HCT116 (cell line): ENCODE data around the gene CORO7. TPM values are rescaled to one million over a fixed set of nuclear protein-coding genes. Genes with fewer than 3 reads are reported as not detected.

Experiments
- ATAC-seq: fragments of 200-7000 bp; cut with Tn5 transposase; 2 replicates; pipeline ENCODE4 v1.9.1; 2020; ENCODE audit warnings: mild to moderate bottlenecking, moderate library complexity
- BruUV-seq: library from RNA; stranded (reverse); fragments of 400-500 nt; replicated peaks from 2 replicates; lab custom pipeline; 2021; lab: Mats Ljungman, UMichigan
- CTCF ChIA-PET: fragments of 300-600 bp; sonication (Branson Sonifier 250); formaldehyde crosslinking; loops from one replicate; lab custom pipeline; 2021; ENCODE audit warnings: antibody characterized with exemption; lab: Charles Lee
- POLR2A ChIA-PET: fragments of 300-600, 350-600 bp; sonication (Branson Sonifier 250); formaldehyde crosslinking; loops from one replicate; lab custom pipeline; 2021; ENCODE audit warnings: antibody characterized with exemption; lab: Charles Lee
- RAD21 ChIA-PET, 2 experiments: fragments of 300-600 bp; sonication (Branson Sonifier 250); formaldehyde crosslinking; loops; one replicate each; lab custom pipeline; 2023; ENCODE audit warnings: low total read pairs in 2 of 2; ENCODE audit not compliant: uncharacterized antibody in 2 of 2, unreplicated experiment in 2 of 2, low non-redundant PET in 1 of 2; lab: Charles Lee
- DNase-seq: peaks from one replicate; pipeline ENCODE4 v3.0.0-alpha.2; 2010; ENCODE audit warnings: low read depth, low spot score
- H2AFZ ChIP-seq: fragments of 200-600 bp; shearing (Covaris generic), sonication (generic); 2 replicates; pipeline ENCODE4 v1.6.1; 2017; ENCODE audit warnings: low read depth, mixed run types, mixed read lengths, antibody characterized with exemption, low read length; ENCODE audit not compliant: poor library complexity, severe bottlenecking
- H3K27ac ChIP-seq: 2 replicates; pipeline ENCODE4 v1.5.1; 2012; ENCODE audit warnings: low read depth, low read length
- H3K27me3 ChIP-seq: fragments of 200-600 bp; sonication (generic); 2 replicates; pipeline ENCODE4 v1.6.1; 2016; ENCODE audit warnings: mixed run types, low read length, mixed read lengths; ENCODE audit not compliant: insufficient read depth
- H3K36me3 ChIP-seq, 2 experiments: fragments of 200-500 bp in 1 of 2; fragments of 200-600 bp in 1 of 2; sonication (Bioruptor generic) in 1 of 2; sonication (generic) in 1 of 2; 2 replicates each; pipeline versions ENCODE4 v1.5.1 to v1.6.1; 2014 to 2016; ENCODE audit warnings: low read length in 2 of 2, inconsistent platforms in 1 of 2, mixed read lengths in 1 of 2, mixed run types in 1 of 2; ENCODE audit not compliant: insufficient read depth in 2 of 2, control insufficient read depth in 1 of 2
- H3K4me1 ChIP-seq, 2 experiments: fragments of 200-600 bp in 1 of 2; sonication (generic) in 1 of 2; 2 replicates each; pipeline versions ENCODE4 v1.5.1 to v1.6.1; 2012 to 2017; ENCODE audit warnings: low read length in 2 of 2, inconsistent platforms in 1 of 2, mild to moderate bottlenecking in 1 of 2, mixed read lengths in 1 of 2, mixed run types in 1 of 2, moderate library complexity in 1 of 2; ENCODE audit not compliant: insufficient read depth in 2 of 2, control insufficient read depth in 1 of 2
- H3K4me2 ChIP-seq: fragments of 200-600 bp; sonication (generic); 2 replicates; pipeline ENCODE4 v1.6.1; 2017; ENCODE audit warnings: mixed run types, low read length, mixed read lengths
- H3K4me3 ChIP-seq, 2 experiments: fragments of 200-600 bp in 1 of 2; sonication (generic) in 1 of 2; replicated peaks in 1 of 2; 2 replicates each; pipeline ENCODE4 v1.5.1; 2011 to 2016; ENCODE audit warnings: low read length in 2 of 2, control low read depth in 1 of 2, low read depth in 1 of 2, mild to moderate bottlenecking in 1 of 2, mixed read lengths in 1 of 2, mixed run types in 1 of 2
- H3K79me2 ChIP-seq: fragments of 200-600 bp; sonication (generic); 2 replicates; pipeline ENCODE4 v1.6.1; 2017; ENCODE audit warnings: mild to moderate bottlenecking, mixed run types, low read length, moderate library complexity, mixed read lengths; ENCODE audit not compliant: insufficient read depth
- H3K9ac ChIP-seq: fragments of 200-600 bp; sonication (generic); 2 replicates; pipeline ENCODE4 v1.6.1; 2016; ENCODE audit warnings: low read length, mixed read lengths
- H3K9me2 ChIP-seq: fragments of 200-600 bp; sonication (generic), shearing (Covaris generic); 2 replicates; pipeline ENCODE4 v1.6.1; 2017; ENCODE audit warnings: mixed run types, mild to moderate bottlenecking, moderate library complexity; ENCODE audit not compliant: insufficient read depth
- H3K9me3 ChIP-seq, 2 experiments: fragments of 200-500 bp in 1 of 2; fragments of 200-600 bp in 1 of 2; sonication (Bioruptor generic) in 1 of 2; sonication (generic) in 1 of 2; 2 replicates each; pipeline ENCODE4 v1.6.1; 2014 to 2017; ENCODE audit warnings: low read length in 2 of 2, mixed read lengths in 2 of 2, inconsistent platforms in 1 of 2, low read depth in 1 of 2, mild to moderate bottlenecking in 1 of 2, mixed run types in 1 of 2, moderate library complexity in 1 of 2; ENCODE audit not compliant: control insufficient read depth in 1 of 2, insufficient read depth in 1 of 2
- H4K20me1 ChIP-seq: fragments of 200-600 bp; sonication (generic), shearing (Covaris generic); 2 replicates; pipeline ENCODE4 v1.6.1; 2017; ENCODE audit warnings: mixed run types, mild to moderate bottlenecking, moderate library complexity; ENCODE audit not compliant: insufficient read depth
- CEBPB ChIP-seq: IDR thresholded peaks from 2 replicates; pipeline ENCODE4 v1.6.1; 2012; ENCODE audit warnings: low read depth
- EGR1 ChIP-seq: IDR thresholded peaks from 2 replicates; pipeline ENCODE4 v1.6.1; 2012; ENCODE audit warnings: low read depth
- ELF1 ChIP-seq: IDR thresholded peaks from 2 replicates; pipeline ENCODE4 v1.6.1; 2012; ENCODE audit warnings: low read depth, borderline replicate concordance
- EZH2phosphoT487 ChIP-seq: fragments of 200-600 bp; IDR thresholded peaks from 2 replicates; pipeline ENCODE4 v1.6.1; 2018; ENCODE audit warnings: antibody characterized with exemption, borderline replicate concordance
- FOSL1 ChIP-seq: IDR thresholded peaks from 2 replicates; pipeline ENCODE4 v1.6.1; 2012; ENCODE audit warnings: low read depth
- JUND ChIP-seq: IDR thresholded peaks from 2 replicates; pipeline ENCODE4 v1.6.1; 2012
- POLR2A ChIP-seq: IDR thresholded peaks from 2 replicates; pipeline ENCODE4 v1.7.0; 2011; ENCODE audit warnings: borderline replicate concordance; ENCODE audit not compliant: insufficient read depth, insufficient read length; ENCODE audit errors: extremely low read depth
- SIN3A ChIP-seq: IDR thresholded peaks from 2 replicates; pipeline ENCODE4 v1.6.1; 2012; ENCODE audit warnings: low read depth
- TCF7L2 ChIP-seq: IDR thresholded peaks from 2 replicates; pipeline ENCODE4 v1.7.0; 2011; ENCODE audit warnings: borderline replicate concordance, inconsistent platforms; ENCODE audit not compliant: insufficient read depth, insufficient read length; ENCODE audit errors: extremely low read depth
- YY1 ChIP-seq: IDR thresholded peaks from 2 replicates; pipeline ENCODE4 v1.6.1; 2011; ENCODE audit warnings: low read length, low read depth, moderate library complexity, mild to moderate bottlenecking; ENCODE audit not compliant: insufficient replicate concordance; ENCODE audit errors: extremely low read depth
- ZBTB33 ChIP-seq: IDR thresholded peaks from 2 replicates; pipeline ENCODE4 v1.6.1; 2011; ENCODE audit warnings: mild to moderate bottlenecking, low read length, moderate library complexity; ENCODE audit not compliant: insufficient replicate concordance; ENCODE audit errors: extremely low read depth
- ZFX ChIP-seq: fragments of 450-650 bp; IDR thresholded peaks from 2 replicates; pipeline ENCODE4 v1.6.1; 2017
- ZNF274 ChIP-seq: fragments of 200-500 bp; sonication (Bioruptor generic); IDR thresholded peaks from 2 replicates; pipeline ENCODE4 v1.6.1; 2014; ENCODE audit warnings: mild to moderate bottlenecking, low read depth, low read length, inconsistent platforms
- intact Hi-C: fragments of 100-400 bp; cut with micrococcal nuclease; formaldehyde crosslinking; loops from 2 replicates; pipeline ENCODE4 v1.10.0; 2022
- total RNA-seq: library from RNA; stranded (reverse); gene quantifications from one replicate; pipeline ENCODE4 v1.2.1, GENCODE V29; 2021; ENCODE audit not compliant: unreplicated experiment
- TF ChIP-seq, protein P1 (sequence below): IDR thresholded peaks from 2 replicates; pipeline ENCODE4 v1.6.1; 2012
- TF ChIP-seq, protein P2 (sequence below), 3 experiments: fragments of 200-600 bp in 1 of 3; sonication (generic) in 1 of 3; IDR thresholded peaks in 2 of 3; conservative IDR thresholded peaks in 1 of 3; 2 replicates each; pipeline ENCODE4 v1.5.1; 2012 to 2017; ENCODE audit warnings: low read depth in 2 of 3, low read length in 2 of 3, antibody characterized with exemption in 1 of 3, borderline replicate concordance in 1 of 3, control low read depth in 1 of 3, mild to moderate bottlenecking in 1 of 3, mixed read lengths in 1 of 3, mixed run types in 1 of 3, moderate library complexity in 1 of 3; ENCODE audit not compliant: insufficient read depth in 1 of 3

CORO7 gene
- total RNA-seq, 1 experiment from 2014 or later = 21.3 TPM

DNA sequence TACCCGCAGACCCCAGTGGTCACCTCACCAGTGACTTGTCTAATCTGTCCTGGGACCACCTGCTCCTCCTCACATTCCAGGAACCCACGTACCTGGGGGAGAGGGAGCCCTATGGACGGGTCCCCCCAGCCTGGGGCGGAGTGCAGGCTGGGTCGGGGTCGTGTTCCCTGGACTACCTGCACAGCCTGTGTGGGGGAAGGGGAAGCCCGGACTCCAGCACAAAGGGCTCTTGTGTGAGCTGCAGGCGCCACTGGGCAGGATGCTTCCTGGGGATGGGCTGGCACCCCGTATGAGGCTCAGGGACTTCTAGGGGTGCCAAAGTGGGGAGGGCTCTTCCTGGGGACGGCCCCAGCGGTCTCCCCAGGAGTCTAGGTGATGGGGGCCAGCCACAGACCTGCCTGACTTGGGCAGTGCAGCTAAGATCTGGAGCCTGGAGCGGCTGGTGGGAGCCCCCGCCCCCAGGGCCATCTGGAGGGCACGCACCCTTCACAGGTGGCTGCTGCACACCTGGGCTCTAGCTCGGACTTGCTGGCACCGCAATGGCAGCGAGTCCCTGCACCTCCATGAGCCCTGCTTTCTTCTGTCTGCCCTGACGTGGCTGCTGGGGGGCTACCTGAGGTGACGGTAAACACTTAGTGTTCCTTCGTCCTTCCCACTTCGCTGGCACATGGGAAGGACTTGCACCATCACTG lies 37.3 kb downstream of the CORO7 start:
- no peaks in the 10 kb centered on the region for H3K36me3 ChIP-seq
- DNase-seq (no peak), ATAC-seq (no peak)
- POLR2A ChIA-PET = no interaction called here
- H3K9me2 ChIP-seq = no peaks in the 10 kb centered on the region
- RAD21 ChIA-PET = no interaction called here
- TF ChIP-seq YY1 = no peak
- no peak for TF ChIP-seq ELF1
- no peak for TF ChIP-seq JUND
- no peak for TF ChIP-seq CEBPB
- TF ChIP-seq POLR2A = no peak
- TF ChIP-seq ZNF274 = no peak
- no peak for TF ChIP-seq ZFX
- no peak for TF ChIP-seq FOSL1
- no peak for TF ChIP-seq EGR1
- TF ChIP-seq SIN3A = no peak
- no peaks in the 10 kb centered on the region for H3K9me3 ChIP-seq
- intact Hi-C loops = no loop called here
- H3K4me3 ChIP-seq = no peak overlapping the region
- H3K79me2 ChIP-seq = peaks cover 9% of the 10 kb centered on the region; the same call in 1 of the 2 replicates
- no peak overlapping the region for H3K27ac ChIP-seq
- H2AFZ ChIP-seq = no peak overlapping the region
- no peaks in the 10 kb centered on the region for H3K27me3 ChIP-seq
- no TSS peak for BruUV-seq
- H3K4me1 ChIP-seq = peaks cover 15 to 39% of the 10 kb centered on the region in 2 experiments
- H3K4me2 ChIP-seq = no peak overlapping the region
- CTCF ChIA-PET = no interaction called here
- H3K9ac ChIP-seq = no peak overlapping the region
- no peaks in the 10 kb centered on the region for H4K20me1 ChIP-seq

DNA sequence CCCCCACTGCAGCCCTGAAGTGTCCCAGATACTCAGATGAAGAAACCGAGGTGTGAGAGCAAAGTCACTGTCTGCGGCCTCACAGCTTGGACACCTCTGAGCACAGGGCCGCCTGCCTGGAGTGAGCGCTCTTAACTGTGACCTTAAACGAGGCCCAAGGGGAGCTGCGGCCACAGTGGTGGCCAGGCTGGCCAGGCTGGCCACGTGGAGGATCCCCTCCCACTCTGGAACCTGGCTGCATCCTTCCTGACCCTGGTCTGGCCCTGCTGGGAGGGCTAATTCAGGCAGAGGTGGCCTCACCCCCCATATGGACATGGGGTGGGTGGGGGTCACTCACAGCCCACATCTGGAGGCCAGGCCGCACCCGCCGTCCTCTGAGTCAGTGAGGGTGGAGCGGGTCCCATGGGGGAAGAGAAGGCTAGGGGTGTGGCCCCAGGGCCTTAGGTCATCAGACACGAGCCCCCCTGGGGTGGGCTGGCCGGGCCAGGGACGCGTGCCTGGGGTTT lies 38.2 kb downstream of the CORO7 start:
- no peak for DNase-seq
- peaks cover 22 to 48% of the 10 kb centered on the region in 2 experiments for H3K4me1 ChIP-seq
- H4K20me1 ChIP-seq = no peaks in the 10 kb centered on the region
- TF ChIP-seq ELF1 (no peak), FOSL1 (no peak), POLR2A (no peak), ZNF274 (no peak), CEBPB (no peak), YY1 (no peak), EZH2phosphoT487 (no peak), TCF7L2 (no peak), ZBTB33 (no peak), SIN3A (no peak)
- TF ChIP-seq, protein P1, sequence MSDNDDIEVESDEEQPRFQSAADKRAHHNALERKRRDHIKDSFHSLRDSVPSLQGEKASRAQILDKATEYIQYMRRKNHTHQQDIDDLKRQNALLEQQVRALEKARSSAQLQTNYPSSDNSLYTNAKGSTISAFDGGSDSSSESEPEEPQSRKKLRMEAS = no peak
- TF ChIP-seq, protein P2, sequence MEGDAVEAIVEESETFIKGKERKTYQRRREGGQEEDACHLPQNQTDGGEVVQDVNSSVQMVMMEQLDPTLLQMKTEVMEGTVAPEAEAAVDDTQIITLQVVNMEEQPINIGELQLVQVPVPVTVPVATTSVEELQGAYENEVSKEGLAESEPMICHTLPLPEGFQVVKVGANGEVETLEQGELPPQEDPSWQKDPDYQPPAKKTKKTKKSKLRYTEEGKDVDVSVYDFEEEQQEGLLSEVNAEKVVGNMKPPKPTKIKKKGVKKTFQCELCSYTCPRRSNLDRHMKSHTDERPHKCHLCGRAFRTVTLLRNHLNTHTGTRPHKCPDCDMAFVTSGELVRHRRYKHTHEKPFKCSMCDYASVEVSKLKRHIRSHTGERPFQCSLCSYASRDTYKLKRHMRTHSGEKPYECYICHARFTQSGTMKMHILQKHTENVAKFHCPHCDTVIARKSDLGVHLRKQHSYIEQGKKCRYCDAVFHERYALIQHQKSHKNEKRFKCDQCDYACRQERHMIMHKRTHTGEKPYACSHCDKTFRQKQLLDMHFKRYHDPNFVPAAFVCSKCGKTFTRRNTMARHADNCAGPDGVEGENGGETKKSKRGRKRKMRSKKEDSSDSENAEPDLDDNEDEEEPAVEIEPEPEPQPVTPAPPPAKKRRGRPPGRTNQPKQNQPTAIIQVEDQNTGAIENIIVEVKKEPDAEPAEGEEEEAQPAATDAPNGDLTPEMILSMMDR (IDR thresholded peaks at IDR 0.05 in 2 of 3, conservative IDR thresholded peaks at IDR 0.05 in 1 of 3; ENCODE audit: borderline replicate concordance in 1 of 3, insufficient read depth in 1 of 3, low read depth in 2 of 3, low read length in 2 of 3) = no peak
- intact Hi-C loops = no loop called here
- no peak overlapping the region for H2AFZ ChIP-seq
- H3K9me3 ChIP-seq = no peaks in the 10 kb centered on the region
- POLR2A ChIA-PET = no interaction called here
- H3K79me2 ChIP-seq = peaks cover 9% of the 10 kb centered on the region; the same call in 1 of the 2 replicates
- no peak overlapping the region for H3K4me3 ChIP-seq
- H3K9ac ChIP-seq = no peak overlapping the region
- RAD21 ChIA-PET = no interaction called here
- no peak for ATAC-seq
- H3K9me2 ChIP-seq = no peaks in the 10 kb centered on the region
- CTCF ChIA-PET = no interaction called here
- no TSS peak for BruUV-seq
- H3K27ac ChIP-seq = no peak overlapping the region
- H3K4me2 ChIP-seq = no peak overlapping the region
- H3K27me3 ChIP-seq = no peaks in the 10 kb centered on the region
- no peaks in the 10 kb centered on the region for H3K36me3 ChIP-seq
